B cell (primary cell): ENCODE results near the gene SH3TC1.

ENCODE experiments used
- EZH2 ChIP-seq: IDR thresholded peaks from 2 replicates; pipeline ENCODE4 v1.6.1; 2012; ENCODE audit warnings: borderline replicate concordance, low read depth, mild to moderate bottlenecking, moderate library complexity, low read length; ENCODE audit not compliant: insufficient read depth, poor library complexity, severe bottlenecking
- TF ChIP-seq, protein P1 (sequence below): fragments of 200-600 bp; IDR thresholded peaks from one replicate; pipeline ENCODE4 v1.8.0; 2022; ENCODE audit warnings: antibody characterized with exemption, mild to moderate bottlenecking

DNA sequence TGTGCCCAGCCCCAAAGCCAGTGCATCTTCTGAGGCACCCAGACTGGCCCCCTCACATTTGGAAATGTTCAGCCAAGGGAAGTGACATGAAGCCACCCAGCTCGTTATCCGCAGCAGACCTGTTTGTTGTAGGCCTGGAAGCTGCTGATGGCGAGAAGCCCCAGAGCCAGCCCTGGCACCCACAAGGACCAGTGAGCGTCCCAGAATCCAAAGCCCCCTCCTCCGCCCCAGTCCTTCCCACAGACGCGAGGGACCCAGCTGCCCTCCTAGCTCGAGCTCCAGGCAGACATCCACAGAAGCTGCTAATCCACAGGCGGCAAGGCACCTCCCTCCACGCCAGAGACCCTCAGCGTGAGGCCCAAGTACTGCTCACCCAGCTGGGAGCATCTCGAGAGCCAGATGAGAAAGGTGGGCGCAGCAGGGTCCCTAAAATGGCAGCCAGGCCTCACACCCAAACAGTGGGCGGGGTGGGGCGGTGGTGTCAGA, 47.9 kb upstream of the SH3TC1 start:
- TF ChIP-seq, protein P1, sequence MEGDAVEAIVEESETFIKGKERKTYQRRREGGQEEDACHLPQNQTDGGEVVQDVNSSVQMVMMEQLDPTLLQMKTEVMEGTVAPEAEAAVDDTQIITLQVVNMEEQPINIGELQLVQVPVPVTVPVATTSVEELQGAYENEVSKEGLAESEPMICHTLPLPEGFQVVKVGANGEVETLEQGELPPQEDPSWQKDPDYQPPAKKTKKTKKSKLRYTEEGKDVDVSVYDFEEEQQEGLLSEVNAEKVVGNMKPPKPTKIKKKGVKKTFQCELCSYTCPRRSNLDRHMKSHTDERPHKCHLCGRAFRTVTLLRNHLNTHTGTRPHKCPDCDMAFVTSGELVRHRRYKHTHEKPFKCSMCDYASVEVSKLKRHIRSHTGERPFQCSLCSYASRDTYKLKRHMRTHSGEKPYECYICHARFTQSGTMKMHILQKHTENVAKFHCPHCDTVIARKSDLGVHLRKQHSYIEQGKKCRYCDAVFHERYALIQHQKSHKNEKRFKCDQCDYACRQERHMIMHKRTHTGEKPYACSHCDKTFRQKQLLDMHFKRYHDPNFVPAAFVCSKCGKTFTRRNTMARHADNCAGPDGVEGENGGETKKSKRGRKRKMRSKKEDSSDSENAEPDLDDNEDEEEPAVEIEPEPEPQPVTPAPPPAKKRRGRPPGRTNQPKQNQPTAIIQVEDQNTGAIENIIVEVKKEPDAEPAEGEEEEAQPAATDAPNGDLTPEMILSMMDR: no peak
- TF ChIP-seq EZH2: no peak
